HG03571 (cell line): ENCODE data around the gene SH3PXD2B.
"Not testable (repeated sequence)": the region's sequence is repeated elsewhere in the genome, so short reads cannot be mapped to it uniquely, and the experiment has no call there.

ENCODE experiments used
- ATAC-seq: cut with Tn5 transposase; IDR thresholded peaks from one replicate; pipeline ENCODE4 v1.9.1; 2021; ENCODE audit not compliant: unreplicated experiment

SH3PXD2B gene

DNA sequence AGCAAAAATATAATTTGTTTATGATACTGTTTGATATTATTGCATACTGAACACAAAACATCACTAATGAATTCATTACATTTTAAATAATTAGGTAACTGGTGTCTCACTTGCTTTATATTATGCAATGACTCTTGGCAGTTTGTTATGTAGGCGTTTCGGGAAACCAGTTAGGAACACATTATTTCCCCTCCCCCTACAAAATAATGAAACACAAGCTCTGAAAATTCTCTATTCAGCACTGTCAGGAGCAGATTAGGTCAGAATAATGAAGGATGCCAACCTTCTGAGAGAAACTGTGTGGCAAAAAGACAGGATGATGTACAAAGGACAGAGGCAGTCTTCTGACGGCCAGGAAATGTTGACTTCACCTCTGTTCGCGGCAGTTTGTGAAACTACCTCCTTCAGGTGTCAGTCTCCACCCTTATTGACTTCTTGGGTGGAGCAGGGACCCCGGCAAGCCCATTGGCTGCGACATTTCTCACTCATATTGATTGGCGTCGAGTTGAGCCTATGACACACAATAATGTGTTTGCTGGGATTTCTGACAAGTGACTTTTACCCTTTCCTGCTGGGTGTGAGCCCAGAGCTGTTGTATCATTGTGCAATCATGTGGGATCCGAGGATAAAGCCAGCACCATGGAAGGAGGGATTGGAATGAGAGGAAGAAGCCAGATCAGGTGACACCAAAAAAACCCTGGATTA lies 33.9 kb downstream of the SH3PXD2B start:
- no peak for ATAC-seq

DNA sequence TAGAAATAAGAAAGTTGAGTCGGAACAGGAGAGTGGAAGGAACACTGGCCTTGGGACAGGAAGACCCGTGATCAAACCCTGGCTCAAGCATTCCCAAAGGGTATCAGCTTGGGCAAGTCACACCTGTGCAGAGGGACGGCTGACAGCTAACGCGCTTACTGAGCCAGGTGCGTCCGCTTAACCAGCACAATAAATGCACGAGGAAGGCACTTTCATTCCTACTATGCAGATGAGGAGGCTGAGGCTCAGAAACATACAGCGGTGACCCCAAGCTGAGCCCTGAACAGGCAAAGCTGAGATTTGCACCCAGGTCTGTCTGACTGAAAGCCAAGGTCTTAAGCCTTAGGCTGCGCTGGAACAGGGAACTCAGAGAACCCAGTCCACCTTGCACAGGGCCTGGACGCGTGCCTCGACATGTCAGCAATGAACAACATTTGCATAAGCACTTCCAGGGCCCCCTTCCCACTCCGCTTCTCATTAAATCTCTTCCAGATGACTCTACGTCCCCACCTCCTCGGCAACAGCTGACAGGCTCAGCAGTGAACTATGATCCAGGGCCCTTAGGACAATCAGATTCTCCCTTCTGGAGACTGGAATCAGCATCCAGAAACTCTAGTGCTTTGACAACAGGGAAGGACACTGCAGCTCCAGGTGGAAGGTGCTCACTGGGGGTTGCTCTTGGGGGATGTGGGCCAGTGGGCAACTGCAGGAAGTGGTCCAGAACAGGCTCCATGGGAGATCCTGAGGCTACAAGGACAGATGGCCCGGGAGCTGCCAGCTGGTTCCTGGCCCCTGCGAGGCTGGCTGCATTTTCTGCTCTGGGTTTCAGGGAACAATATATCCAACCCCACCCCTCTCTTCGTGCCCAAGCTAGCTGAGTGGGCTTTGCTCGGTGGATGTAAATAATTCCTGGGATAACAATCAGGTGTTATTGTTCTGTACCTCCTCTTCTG lies 35.2 kb downstream of the SH3PXD2B start:
- ATAC-seq = no peak

DNA sequence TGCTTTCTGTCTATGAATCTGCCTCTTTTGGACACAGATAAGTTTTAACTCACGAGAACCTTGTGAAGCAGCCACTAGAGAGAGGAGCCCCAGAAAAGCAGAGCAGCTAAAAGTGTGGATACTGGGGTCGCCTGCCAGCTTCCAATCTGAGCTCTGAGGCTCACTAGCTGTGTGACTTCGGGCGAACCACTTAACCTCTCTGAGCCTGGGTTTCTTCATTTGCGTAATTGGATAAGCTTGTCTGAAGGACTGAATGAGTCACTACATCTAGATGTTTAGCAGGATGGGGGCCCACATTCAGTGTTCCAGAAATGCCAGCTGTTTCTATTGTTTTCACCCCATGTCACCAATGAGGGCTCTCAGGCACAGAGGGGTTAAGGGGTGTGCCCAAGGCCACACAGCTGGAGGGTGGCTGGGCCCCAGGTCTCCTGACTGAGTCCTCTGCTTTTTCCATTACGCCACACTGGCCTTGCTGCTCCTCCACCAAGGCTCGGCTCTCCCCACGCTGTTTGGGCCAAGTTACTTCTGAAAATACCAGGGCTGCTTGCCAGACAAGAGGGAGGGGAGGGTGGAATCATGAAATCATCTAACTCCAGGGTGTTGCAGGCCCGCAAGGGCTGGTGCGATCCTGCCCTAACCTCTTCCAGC lies 36.2 kb downstream of the SH3PXD2B start:
- no peak for ATAC-seq

DNA sequence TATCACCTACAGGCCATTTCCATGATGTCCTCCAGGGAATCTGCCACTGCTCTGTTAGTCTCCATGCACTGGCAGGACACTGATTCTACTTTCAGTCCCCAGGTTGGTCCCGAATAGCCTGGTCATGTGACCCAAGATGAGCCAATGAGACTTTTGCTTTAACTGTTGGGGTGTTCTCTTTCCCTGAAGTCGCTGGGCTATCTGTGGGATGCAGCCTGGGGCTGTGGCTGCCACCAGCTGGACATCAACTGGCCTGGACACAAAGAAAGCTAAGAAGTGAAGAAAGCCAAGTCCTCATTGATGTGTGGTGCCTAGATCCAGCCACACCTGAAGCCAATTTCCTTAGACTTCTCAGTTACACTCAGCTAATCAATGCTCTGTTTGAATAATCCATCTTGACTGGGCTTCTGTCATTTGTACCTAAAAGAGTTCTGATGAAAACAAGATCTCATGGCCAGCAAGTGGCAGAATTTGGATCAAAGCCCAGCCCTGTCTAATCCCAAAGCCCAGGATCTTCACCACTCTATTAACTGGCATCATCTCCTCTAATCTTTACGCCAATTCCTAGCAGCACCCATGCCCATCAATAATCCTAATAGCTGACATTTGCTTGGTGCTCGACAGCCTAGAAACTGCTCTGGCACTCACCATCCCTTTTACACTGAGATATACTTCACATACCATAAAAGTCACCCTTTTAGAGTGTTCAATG lies 37.0 kb downstream of the SH3PXD2B start:
- no peak for ATAC-seq

DNA sequence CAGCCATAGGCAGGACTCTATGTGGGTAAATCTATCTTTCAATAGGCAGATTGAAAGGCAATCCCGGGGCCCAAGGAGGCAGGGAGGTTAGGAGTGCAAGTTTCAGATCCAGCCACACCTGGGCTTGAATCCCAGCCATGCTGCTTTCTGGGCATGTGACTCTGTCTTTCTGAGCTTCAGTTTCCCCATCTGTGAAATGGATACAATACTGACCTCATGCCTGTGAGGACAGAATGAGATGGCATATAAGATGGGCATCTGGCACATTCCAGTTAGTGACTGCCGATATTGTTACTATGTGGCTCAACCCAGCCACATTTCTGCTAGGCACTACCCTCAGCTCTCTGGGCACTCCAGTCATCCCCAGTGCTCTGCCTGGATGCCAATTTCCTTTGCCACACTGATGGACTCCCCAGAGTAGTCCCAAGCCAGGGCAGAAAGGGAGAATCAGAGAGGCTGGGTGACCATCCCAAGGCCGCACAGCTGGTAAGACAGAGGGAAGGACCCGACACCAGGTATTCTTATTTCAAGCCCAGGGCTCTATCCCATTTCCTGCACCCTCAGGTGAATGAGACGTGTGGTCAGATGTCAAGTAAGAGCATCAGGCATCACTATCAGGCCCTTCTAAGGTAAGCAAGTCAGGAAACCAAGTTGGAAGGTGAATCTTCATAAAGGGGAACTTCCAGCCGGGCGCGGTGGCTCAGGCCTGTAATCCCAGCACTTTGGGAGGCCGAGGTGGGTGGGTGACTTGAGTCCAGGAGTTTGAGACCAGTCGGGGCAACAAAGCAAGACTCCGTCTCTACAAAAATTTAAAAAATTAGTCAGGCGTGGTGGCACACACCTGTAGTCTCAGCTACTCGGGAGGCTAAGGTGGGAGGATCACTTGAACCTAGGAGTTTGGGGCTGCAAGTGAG lies 38.7 kb downstream of the SH3PXD2B start:
- no peak for ATAC-seq

DNA sequence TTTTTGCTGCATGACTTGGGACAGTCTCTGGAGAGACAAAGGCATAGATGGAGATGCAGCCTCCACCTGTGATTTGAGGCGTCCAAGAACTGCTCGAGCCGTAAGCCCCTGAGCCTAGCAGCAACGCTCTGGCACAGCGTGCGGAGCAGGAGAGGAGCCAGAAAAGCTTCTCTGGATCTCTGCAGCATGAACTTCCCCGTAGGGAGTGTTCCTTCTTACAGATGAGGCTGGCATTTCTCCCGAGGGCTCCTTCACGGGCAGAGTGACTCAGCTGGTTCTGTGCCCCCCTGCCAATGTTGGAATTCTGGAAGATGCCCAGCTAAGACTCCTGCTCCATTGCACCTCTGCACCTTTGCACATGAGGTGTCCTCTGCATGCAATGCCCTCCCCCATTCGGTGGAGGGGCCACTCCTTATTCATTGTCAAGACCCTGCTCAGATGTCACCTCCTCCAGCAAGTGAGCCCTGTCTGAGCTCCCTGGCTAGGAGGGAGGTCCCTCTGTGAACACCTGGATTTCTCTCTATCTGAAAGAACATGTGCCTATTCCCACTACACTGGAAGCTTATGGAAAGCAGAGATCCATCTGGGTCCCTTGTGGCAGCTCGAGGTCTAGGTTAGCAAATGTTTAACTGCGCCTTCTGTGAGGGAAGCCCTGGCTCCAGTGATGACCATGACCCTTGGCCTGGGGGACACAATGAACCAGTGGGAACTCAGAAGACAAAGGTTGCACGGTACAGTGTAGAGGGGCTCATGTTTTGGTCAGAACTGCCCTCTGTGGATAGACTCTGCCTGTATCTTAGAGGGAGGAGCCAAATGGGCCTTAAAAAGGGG lies 39.6 kb downstream of the SH3PXD2B start:
- no peak for ATAC-seq

DNA sequence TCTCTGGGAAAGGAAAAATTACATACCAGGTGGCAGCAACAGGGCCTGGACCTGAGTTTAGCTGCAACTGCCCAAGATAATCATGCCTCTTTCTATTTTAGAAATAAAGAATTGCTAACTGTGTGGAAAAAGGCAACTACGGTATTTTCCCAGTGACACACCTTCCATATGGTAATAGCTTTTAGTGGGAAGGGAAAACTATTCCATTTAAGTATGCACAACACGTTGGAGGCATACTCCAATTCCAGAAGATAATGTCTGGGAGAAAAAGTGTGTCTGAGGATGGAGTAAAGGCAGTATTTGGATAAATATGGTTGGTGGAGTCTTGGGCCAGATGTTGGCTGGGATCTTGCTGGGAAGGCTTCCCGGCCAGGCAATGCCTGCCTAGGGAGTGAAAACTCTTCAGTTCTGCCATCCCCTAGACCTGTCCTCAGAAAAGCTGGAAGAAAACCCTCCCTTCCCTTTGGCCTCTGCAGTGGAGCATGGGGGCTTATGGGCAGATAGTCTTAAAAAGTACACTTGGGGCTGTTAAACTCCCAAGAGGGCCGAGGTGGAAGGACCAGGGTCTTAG lies 40.6 kb downstream of the SH3PXD2B start:
- no peak for ATAC-seq

DNA sequence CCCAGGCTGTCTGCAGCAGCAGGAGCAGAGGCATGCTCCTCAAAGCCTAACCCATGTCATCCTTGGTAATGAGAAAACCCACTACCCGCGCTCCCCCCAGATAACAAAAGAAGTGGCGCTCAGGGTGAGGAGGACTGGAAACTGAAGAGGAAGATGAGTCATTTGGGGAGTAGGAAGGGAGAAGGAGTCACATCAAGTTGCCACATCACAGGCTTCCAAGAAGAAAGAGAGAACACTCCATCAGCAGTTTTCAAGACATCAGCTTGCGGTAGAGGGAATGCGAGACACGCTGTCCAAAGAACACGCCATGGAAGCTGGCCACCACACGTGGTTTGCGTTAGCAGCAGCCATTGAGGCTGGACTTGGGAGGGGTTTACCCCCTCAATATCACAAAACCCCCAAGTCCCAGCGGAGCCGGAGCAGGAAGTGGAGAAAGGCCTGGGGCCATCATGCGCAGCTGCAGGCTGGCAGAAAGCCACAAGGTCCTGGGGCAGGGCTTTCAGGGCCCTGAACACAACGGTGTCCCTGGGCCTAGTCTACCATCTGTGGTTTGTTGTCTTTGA lies 41.5 kb downstream of the SH3PXD2B start:
- ATAC-seq = no peak

DNA sequence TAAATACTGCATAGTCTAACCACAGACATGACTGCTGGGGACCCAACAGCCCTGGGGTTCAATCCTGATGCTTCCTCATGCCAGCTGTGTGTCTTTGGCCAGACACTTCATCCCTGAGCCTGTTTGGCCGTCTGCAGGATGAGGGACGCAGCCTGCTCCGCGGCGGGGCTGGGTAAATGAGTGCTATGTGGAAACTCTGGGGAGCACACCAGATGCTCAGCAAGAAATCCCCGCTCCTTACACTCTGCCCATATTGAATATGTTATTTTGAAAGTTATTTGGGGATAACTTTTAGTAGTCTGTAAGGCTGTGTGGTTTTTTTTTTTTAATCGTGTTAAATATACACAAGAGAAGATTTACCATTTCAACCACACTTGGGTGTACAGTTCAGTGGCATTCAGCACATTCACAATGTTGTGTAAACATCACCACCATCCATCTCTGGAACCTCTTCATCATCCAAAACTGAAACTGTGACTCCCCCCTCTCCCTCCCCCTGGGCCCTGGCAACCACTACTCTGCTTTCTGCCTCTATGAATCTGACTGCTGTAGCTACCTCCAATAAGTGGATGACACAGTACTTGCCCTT lies 42.7 kb downstream of the SH3PXD2B start:
- no peak for ATAC-seq

DNA sequence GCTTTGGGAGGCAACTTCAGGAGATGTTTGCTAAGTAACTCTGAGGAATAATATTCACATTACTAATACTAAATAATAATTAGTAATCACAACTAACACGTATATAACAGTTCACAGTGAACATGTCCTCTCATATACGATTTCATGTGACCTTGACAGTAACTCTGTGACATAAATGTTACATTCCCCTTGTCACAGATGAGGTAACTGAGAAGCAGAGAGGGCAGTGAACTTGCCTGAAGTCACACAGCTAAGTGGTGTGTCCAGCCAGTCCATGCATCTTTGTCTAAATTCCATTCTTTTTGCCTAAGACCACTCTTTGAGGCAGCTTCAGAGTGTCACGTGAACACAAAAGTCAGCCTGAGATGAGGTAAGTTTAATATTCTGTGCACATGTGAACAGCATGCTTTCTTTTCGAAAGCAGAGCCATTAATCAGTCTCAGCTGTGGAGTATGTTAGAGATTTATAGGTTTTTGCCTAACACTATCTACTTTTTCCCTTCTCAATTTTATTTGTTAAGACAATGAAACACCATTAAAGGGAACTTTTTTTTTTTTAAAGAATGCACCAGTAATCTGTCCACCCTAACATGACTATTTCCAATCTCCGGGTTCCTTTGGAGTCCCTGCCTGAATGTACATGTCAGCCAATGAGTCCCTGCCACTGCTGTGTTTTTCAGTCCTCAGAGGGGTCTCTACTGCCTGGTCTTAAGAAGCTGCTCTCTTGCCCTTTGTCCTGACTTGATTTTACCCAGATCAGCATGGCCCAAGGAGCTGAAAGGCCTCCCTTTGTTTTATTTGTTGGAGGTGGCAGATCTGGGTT lies 43.5 kb downstream of the SH3PXD2B start:
- ATAC-seq = no peak

DNA sequence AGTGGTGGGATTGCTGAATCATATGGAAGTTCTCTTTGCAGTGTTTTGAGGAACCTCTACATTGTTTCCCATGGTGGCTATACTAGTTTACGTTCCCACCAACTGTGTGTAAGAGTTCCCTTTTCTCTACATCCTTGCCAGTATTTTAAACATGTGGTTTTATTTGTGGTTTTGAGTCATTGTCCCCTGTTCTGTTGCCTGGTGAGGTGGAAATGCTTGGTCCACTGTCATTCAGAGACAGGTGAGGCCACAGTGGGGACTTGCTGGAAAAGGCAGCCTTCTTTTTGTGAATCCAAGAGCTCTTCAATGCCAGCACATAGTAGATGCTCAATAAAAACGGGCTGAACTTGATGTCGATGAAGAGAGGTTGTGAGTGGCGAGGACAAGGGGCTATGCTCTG lies 44.2 kb downstream of the SH3PXD2B start:
- no peak for ATAC-seq

DNA sequence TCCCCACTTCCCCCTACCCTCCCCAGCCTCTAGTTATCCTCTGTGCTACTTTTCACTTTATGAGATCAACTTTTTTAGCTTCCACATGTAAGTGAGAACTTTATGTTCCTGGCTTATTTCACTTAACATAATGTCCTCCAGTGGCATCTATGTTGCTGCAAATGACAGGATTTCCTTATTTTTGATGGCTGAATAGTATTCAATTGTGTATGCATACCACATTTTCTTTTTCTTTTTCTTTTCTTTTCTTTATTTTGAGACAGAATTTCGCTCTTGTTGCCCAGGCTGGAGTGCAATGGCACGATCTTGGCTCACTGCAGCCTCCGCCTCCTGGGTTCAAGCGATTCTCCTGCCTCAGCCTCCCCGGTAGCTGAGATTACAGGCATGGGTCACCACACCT lies 44.8 kb downstream of the SH3PXD2B start:
- not testable (repeated sequence) for ATAC-seq

DNA sequence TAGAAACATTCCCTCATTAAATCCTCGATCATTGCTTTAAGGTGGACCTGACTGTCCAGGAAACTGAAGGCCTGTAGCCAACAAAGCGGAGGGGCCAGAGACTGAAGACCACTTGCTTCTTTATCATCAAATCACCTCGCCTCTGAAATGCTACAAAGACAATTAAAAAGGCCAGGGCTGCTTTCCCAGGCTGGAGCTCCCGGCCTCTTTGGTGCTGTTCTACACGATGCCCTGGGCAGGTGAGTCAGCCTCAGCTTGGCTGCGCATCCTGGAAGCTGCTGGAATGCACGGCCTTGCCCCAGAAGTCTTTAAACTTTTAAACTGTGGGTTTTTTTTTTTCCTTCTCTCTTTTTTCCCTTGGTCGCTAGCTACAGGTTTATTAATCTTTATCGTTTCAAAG lies 46.5 kb downstream of the SH3PXD2B start:
- ATAC-seq = no peak

DNA sequence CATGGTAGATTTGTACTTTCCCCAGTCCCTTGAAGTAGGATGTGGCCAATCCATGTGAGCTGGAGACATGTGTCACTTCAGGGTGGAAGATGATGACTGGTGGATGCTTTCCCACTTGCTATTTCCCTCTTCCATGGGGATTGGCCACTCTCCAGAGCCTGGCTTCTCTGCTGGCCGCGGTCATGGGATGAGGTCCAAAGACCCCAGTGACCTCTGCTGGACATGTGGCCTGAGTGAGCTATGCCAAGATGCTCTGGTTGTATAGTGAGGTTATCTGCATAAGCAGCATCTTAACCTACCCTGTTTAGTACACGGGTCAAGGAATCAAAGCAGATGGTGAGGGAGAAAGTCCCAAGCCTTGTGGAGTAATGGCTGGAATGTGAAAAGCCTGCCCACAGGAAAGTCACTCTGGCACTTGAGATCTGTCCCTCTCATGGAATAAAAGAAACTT lies 47.1 kb downstream of the SH3PXD2B start:
- ATAC-seq = no peak

DNA sequence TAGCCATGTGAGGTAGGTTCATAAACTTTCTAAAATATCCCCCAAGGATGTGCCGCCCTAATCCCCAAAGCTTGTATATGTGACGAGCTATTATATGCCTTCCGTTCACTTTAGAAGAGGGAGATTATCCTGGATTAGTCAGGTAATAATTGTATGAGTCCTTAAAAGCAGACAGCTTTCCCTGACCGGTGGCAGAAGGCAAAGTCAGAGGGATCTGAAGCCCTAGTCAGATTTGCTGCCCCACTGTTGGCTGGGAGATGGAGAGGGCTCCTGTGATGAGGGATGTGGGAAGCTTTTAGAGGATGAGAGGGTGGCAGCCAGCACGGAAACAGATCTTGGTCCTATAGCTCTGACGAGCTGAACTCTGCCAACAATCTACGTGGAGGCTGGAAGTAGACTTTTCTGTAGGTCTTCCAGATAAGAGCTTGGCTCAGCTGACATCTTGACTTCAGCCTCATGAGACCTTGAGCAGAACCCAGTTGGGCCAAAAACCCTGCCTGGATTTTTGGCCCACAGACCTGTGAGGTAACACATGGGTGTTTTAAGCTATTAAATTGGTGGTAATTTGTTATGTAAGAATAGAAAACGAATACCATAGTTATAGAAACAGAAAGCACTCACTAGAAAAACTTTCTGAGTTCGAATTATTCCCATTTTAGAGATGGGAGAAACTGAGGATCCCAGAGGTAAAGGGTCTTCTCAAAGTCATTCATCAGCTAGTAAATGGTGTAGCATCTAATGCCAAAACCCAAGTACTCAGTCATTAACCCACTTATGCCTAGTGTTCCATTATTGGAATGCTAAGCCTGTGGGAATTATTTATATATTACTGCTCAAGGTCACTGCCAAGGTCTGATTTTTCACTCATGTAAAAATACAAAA lies 48.9 kb downstream of the SH3PXD2B start:
- no peak for ATAC-seq

DNA sequence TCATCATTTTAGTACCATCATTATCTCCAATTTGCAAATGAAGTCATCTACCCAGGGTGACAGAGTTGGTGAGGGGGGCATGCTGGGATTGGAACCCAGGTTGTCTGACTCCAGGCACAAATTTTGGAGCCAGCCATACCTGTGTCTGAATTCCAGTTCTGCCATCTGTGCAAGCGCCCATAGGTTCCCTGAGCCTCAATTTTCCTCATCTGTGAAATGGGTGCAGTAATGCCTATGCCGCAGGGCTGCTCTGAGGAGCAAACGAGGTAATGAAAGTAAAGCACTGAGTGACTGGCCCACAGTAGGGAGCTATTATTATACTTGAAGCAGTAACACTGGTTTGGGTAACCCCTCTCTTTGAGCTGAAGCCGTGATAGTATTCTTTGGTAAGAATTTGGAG lies 49.6 kb downstream of the SH3PXD2B start:
- no peak for ATAC-seq
